Coronary artery (tissue), 2 donors: ENCODE results near the gene MUS81.

ENCODE experiments used
- DNase-seq: peaks from one replicate; pipeline ENCODE4 v3.0.0-alpha.2; 2017; ENCODE audit warnings: low spot score
- H3K27ac ChIP-seq, 2 donors: fragments of 200-600 bp; sonication (generic); one replicate each; pipeline ENCODE4 v1.5.1; 2016 to 2019
- H3K4me3 ChIP-seq: fragments of 200-600 bp; sonication (generic); 2 replicates; pipeline ENCODE4 v1.5.1; 2016; ENCODE audit warnings: mild to moderate bottlenecking, moderate library complexity
- TF ChIP-seq, protein P1 (sequence below): fragments of 200-600 bp; sonication (generic); IDR thresholded peaks from one replicate; pipeline ENCODE4 v1.5.1; 2019; ENCODE audit warnings: antibody characterized with exemption

Gene MUS81

DNA sequence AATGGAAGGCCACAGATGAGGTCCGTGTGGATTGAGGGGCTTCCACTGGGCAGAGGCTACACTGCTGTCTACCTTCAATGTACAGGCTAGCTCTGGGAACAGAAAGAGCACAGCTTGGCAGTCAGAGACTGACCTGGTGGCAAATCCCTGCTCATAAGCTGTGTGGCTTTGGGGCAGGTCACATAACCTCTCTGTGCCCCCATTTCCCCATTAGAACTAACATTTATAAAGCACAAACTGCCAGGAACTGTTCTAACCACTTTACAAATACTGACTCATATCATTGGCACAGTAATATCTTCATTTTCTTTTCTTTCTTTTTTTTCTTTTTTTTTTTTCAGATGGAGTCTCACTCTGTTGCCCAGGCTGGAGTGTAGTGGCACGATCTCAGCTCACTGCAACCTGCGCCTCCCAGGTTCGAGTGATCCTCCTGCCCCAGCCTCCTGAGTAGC, 36.8 kb downstream of the MUS81 start:
- H3K4me3 ChIP-seq, result no peak overlapping the region
- DNase-seq, result no peak
- H3K27ac ChIP-seq, result no peak overlapping the region
- TF ChIP-seq, protein P1, sequence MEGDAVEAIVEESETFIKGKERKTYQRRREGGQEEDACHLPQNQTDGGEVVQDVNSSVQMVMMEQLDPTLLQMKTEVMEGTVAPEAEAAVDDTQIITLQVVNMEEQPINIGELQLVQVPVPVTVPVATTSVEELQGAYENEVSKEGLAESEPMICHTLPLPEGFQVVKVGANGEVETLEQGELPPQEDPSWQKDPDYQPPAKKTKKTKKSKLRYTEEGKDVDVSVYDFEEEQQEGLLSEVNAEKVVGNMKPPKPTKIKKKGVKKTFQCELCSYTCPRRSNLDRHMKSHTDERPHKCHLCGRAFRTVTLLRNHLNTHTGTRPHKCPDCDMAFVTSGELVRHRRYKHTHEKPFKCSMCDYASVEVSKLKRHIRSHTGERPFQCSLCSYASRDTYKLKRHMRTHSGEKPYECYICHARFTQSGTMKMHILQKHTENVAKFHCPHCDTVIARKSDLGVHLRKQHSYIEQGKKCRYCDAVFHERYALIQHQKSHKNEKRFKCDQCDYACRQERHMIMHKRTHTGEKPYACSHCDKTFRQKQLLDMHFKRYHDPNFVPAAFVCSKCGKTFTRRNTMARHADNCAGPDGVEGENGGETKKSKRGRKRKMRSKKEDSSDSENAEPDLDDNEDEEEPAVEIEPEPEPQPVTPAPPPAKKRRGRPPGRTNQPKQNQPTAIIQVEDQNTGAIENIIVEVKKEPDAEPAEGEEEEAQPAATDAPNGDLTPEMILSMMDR, result no peak

DNA sequence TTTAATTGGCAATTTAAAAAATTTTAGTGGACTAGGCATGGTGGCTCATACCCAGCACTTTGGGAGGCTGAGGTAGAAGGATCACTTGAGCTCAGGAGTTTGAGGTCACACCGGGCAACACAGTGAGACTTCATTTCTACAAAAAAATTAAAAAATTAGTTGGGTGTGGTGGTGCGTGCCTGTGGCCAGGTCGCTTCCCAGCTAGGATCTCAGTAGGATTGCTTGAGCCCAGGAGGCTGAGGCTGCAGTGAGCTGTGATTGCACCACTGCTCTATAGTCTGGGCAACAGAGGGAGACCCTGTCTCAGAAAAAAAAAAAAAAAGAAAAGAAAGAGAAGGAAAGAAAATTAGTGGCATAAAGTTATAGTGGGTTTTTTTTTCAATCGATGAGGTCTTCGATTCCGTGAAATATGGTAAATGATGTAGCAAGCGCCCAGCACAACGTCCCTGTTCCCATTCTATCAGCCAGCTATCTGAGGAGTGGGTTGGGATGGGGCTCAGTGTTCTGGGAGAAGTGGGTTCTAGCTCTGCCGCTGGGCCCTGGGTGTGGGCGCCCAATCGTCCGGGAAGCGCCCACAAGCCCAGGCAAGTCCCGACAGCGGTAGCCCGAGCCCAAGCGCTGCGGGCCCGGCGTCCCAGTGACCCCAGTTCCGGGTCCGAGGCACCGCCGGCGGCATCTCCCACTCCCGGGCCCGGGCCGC, 38.6 kb downstream of the MUS81 start:
- TF ChIP-seq, protein P1, result no peak
- no peak for DNase-seq
- Histone ChIP-seq H3K27ac (peak overlapping the region; percentile 60 to 88), H3K4me3 (peak overlapping the region; percentile 81)

DNA sequence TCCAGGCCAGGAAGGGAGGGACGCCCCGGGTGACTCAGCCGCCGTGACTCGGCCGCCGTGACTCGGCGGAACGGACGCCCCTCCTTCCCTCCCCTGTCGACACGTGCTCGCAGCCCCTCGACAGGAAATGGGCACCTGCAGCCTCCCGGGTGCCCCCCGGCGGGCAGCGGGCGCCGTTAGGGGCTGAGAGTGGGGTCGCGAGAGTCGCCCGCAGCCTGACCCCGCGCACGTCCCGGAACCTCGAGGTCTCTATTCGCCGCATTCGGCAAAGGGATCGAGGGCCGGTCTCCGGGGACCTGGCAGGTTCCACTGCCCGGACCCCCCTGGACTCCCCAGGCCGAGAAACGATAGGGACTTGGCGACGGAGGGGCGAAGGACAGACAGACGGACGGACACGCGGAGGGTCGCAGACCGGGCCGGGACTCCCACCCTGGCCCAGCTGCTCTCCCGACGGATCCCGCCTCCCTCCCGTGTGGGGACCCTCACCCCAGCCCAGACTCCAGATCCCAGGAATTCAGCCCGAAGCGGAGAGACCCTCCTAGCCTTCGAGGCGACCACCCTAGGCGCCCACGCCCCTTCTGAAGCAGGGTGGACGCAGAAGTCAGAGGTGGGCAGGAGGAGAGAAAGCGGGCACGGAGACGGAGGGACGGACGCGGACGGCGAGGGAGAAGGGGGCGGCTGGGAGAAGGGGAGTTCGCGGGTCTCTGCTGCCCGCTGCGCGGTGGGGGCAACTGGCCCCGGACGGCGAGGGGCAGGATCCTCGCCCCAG, 39.3 kb downstream of the MUS81 start:
- TF ChIP-seq, protein P1, result no peak
- H3K4me3 ChIP-seq, result peak overlapping the region; percentile 81
- peak; percentile 90 for DNase-seq
- H3K27ac ChIP-seq, result peak overlapping the region; percentile 60 to 88

DNA sequence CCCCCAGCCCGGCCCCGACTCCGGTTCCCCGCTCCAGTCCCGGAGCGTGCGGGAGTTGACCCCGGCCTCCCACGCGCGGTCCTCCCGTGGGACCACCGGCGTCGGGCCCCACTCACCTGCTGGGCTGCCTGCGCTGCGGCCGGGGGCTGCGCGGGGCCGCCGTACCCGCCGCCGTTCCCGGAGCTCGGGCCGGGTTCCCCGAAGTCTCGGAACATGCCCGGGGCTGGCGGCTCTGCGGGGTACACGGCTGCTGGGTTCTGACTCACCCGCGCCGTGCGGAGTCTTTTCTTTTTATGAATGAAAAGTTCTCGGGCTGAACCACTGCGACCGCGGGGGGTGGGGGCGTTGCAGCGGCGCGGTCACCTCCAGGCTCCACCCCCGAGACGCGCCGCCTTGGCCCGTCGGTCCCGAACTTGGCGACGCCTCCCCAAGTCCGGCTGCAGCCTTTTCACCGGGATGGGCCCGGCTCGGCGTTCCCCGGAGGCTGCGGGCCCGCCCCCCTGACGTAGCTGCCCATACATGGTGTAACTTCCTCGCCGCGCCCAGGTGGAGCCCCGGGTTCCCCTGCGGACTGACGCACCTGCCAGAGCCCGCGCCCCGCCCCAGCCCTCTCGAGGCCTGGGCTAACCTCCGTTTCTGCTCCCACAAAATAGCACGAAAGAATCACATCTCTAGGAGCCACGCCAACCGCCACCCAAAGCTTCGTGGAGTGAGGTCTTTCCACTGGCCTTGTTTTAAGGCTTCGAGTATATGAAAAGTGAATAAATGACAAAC, 40.1 kb downstream of the MUS81 start, which contains the start of gene FOSL1:
Gene FOSL1 (minus strand): TSS at position 264 of the 774 bp plus-strand sequence. CDS start 49 bp downstream, at position 215.
- H3K27ac ChIP-seq, result peak within 1 kb of the TSS; percentile 60 to 88
- H3K4me3 ChIP-seq, result peak within 1 kb of the TSS; percentile 81
- peak; percentile 93 for DNase-seq
- TF ChIP-seq, protein P1, result no peak

GRCh38 chr11:65900899-65901180, 40.6 kb downstream of the MUS81 start:
- Histone ChIP-seq H3K4me3 (peak overlapping the region; percentile 81), H3K27ac (peak overlapping the region; percentile 60 to 88)
- DNase-seq, result no peak
- TF ChIP-seq, protein P1, result no peak

DNA sequence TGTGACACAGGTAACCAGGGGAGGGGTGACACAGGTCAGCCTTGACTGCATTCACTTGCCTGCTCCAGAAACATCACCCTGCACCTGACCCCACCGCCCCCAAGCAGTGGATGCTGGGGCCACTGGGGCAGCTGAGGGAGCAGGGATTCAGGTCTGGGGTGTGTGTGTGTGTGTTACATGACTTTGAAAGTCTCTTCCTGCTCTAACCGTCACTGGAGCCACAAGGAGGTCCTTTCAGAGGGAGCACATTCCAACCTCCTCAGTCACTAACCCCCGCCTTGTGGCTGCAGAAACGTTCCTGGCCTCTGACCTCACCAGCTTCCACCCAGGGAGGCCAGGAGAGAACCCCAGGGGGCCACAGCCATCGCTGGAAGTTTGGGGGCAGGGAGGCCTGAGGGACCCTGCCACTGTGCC, 42.8 kb downstream of the MUS81 start:
- no peak overlapping the region for H3K4me3 ChIP-seq
- peak overlapping the region in 1 of 2 donors; percentile 26 for H3K27ac ChIP-seq
- no peak for DNase-seq
- TF ChIP-seq, protein P1, result no peak
